Kidney epithelial cell (primary cell): ENCODE results near the gene NUB1. TPM values are rescaled to one million over a fixed set of nuclear protein-coding genes. Genes with fewer than 3 reads are reported as not detected.

ENCODE experiments used
- DNase-seq: peaks from one replicate; pipeline ENCODE4 v3.0.0-alpha.2; 2010; ENCODE audit warnings: low read depth
- H3K27me3 ChIP-seq: 2 replicates; pipeline ENCODE4 v1.6.0; 2011; ENCODE audit warnings: low read length; ENCODE audit not compliant: control insufficient read depth, insufficient read depth
- H3K36me3 ChIP-seq: 2 replicates; pipeline ENCODE4 v1.5.1; 2011; ENCODE audit warnings: low read length; ENCODE audit not compliant: control insufficient read depth, insufficient read depth
- H3K4me3 ChIP-seq: 2 replicates; pipeline ENCODE4 v1.5.1; 2011; ENCODE audit warnings: low read depth, mild to moderate bottlenecking, control low read depth, low read length
- CTCF ChIP-seq: IDR thresholded peaks from 2 replicates; pipeline ENCODE4 v1.5.1; 2011; ENCODE audit warnings: mild to moderate bottlenecking, moderate library complexity, low read length, control low read depth, inconsistent platforms; ENCODE audit not compliant: insufficient read depth, poor library complexity, severe bottlenecking
- total RNA-seq: library from RNA; depleted of rRNA; stranded (reverse); fragments of >200 nt; gene quantifications from 2 replicates; pipeline ENCODE4 v1.2.3, GENCODE V29; 2015

NUB1 gene
- total RNA-seq, 1 donor from 2014 or later, result 60.2 TPM

- Histone ChIP-seq H3K36me3 (no peaks in the 10 kb centered on the region), H3K27me3 (no peaks in the 10 kb centered on the region), H3K4me3 (no peak overlapping the region)
- DNase-seq, result peak; percentile 37
- TF ChIP-seq CTCF, result peak; percentile 98
Observed at GRCh38 chr7:151368136-151368571, 26.5 kb downstream of the NUB1 start.

GRCh38 chr7:151371266-151371665 lies 29.7 kb downstream of the NUB1 start:
- no peak for TF ChIP-seq CTCF
- Histone ChIP-seq H3K36me3 (no peaks in the 10 kb centered on the region), H3K4me3 (no peak overlapping the region), H3K27me3 (no peaks in the 10 kb centered on the region)
- DNase-seq, result no peak

GRCh38 chr7:151372612-151373265 lies 31.1 kb downstream of the NUB1 start:
- H3K27me3 ChIP-seq, result no peaks in the 10 kb centered on the region
- TF ChIP-seq CTCF, result no peak
- no peak for DNase-seq
- H3K4me3 ChIP-seq, result no peak overlapping the region
- no peaks in the 10 kb centered on the region for H3K36me3 ChIP-seq

GRCh38 chr7:151373599-151373998 lies 32.0 kb downstream of the NUB1 start:
- no peak for DNase-seq
- TF ChIP-seq CTCF, result no peak
- Histone ChIP-seq H3K27me3 (no peaks in the 10 kb centered on the region), H3K4me3 (no peak overlapping the region), H3K36me3 (no peaks in the 10 kb centered on the region)

GRCh38 chr7:151374139-151374538 lies 32.5 kb downstream of the NUB1 start:
- TF ChIP-seq CTCF, result no peak
- no peaks in the 10 kb centered on the region for H3K36me3 ChIP-seq
- no peak for DNase-seq
- no peaks in the 10 kb centered on the region for H3K27me3 ChIP-seq
- no peak overlapping the region for H3K4me3 ChIP-seq

GRCh38 chr7:151374726-151375125 lies 33.1 kb downstream of the NUB1 start:
- no peaks in the 10 kb centered on the region for H3K36me3 ChIP-seq
- DNase-seq, result no peak
- no peak for TF ChIP-seq CTCF
- H3K4me3 ChIP-seq, result no peak overlapping the region
- no peaks in the 10 kb centered on the region for H3K27me3 ChIP-seq
